ENCODE data around the gene ACE.

Gene ACE

DNA sequence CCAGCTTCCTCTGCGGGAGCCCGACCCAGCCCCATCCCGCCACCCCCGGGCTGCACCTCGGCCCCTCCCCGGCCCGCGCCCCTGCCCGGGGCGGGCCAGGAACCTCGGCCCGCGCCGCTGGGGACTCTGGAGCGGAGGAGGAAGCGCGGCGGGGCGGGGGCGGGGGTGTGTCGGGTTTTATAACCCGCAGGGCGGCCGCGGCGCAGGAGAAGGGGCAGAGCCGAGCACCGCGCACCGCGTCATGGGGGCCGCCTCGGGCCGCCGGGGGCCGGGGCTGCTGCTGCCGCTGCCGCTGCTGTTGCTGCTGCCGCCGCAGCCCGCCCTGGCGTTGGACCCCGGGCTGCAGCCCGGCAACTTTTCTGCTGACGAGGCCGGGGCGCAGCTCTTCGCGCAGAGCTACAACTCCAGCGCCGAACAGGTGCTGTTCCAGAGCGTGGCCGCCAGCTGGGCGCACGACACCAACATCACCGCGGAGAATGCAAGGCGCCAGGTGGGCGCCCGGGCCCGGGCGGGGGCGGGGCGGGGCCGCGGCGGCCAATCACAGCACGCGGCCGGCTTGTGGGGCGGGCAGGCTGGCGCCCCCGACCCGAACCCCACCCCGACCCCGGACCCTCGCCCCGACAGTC is at the start of gene ACE:
ACE (plus strand) TSS at position 208 of the 626 bp plus-strand sequence; CDS start at position 242, 34 bp downstream.
- peak; percentile 52 for DNase-seq

DNA sequence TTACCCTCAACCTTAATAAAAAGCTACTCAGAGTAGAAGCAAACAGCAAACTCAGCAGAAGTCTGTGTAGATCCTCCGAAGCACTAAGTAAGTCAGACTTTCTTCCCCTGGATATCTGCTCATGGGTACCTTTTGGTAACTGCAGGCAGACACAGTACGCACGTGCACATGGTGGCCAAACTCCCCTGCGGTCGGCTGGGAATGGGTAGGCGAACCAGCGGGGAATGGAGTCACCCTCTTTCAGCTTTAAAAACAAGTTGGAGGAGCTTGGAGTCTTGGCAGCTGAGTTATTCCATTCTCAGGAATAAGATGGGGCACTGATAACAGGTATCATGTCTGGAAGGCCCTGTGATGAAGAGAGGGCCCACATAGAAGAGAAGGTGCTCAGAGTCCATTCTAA is 47.1 kb upstream of the ACE start:
- DNase-seq, result no peak

DNA sequence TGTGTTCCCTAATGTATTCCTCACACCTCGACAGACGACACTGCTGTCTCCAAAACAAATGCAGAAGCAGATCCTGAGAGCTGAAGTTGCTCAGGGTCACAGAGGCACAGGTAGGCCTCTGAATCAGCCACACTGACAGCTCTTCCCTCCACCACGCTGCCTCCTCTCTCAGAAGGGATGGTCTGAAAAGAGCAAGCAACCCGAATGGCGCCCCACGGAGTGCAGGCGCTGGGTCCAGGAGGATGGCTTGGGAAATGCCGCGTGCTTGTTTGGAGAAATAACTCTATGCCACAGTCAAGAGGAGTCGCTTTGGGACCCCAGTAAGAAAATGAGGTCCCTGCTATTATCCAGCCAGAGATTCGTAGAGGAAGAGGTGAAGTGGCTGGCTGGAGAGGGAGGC is 46.6 kb upstream of the ACE start:
- no peak for DNase-seq

DNA sequence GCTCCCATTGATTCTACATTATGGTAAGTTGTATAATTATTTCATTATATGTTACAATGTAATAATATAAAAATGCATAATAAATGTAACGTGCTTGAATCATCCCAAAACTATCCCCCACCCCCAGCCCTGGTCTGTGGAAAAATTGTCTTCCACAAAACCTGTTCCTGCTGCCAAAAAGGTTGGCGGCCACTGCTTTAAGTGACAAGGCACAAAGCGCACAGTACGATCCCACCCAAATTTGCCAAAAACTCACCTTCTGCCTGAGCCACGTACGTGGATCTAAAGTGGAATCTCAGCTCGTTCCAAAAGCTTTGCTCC is 45.3 kb upstream of the ACE start:
- no peak for DNase-seq

DNA sequence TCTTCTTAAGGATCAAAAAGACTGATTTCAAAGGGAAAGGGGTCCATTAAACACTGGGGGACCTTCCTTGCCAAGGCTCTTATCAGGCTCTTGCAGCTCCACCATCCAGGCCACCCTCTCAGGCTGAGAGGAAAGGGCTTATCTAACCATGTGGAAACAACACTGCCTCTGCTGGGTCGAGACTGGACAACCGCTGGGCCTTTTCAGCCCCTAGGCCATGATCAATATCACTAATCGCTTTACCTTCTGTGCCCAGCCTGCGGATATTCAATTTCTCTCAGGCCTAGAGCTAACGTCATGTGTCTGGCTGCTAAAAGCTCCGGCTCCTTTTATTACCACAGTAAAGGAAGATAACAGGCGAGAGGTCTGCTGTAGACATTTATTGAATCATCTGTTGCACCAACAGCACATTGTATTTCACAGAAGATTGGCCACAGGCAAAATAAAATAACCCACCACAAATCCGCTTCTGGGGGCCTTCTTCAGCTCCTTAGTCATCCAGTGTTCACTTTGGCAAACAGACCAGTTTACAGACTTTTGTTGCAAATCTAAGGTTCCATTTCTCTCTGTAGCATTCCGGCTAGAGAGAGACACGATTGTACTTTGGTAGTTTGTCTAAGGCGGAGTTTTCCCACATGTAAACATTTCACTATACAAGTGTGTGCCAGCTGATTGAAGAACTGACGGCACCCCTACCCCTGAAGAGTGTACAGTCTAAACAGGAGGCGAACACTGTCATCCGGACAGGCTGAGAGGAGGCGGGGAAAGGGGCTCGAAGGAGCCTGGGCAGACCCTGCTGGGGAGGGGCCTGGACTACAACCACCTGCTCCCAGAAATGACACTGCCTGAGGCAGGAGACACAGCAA is 44.7 kb upstream of the ACE start:
- DNase-seq, result no peak

DNA sequence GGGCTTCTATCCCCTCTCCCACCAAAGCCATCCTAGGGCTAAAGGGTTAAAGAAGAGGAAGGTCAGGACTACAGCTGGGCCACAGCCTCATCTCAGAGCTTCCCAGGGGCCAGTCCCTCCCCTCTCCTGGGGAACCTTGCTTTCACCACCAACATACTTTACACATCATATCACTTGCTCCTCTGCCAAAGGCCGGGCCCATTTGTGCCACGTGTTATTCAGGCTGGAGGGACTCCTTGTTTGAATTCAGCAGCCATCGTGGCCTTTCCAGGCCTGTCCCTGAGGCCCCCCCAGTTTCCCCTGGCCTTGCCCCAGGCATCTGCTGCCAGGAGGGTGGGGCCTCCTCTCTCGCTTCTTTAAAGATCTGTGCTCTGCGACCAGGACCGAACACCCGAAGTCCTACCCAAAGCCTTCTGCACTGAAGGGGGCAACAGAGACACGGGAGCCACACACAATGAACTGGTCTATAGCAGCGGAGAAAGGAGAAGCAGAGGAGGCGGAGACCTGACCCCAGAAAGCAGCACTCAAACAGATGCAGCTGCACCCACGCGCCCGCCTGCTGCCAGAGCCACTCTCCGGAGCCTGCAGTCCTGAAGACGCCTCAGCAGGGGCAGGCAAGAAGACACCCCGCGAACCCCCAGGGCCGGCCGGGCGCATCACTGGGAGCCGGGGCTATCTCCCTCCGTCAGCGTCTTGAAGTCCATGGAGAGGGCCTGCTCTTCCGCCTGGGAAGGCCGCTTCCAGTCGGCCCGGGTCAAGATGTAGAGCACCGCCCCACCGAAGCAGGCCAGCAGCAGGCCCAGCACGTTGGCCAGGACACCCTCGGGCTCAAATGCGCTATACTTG is 42.9 kb upstream of the ACE start:
- DNase-seq, result no peak

DNA sequence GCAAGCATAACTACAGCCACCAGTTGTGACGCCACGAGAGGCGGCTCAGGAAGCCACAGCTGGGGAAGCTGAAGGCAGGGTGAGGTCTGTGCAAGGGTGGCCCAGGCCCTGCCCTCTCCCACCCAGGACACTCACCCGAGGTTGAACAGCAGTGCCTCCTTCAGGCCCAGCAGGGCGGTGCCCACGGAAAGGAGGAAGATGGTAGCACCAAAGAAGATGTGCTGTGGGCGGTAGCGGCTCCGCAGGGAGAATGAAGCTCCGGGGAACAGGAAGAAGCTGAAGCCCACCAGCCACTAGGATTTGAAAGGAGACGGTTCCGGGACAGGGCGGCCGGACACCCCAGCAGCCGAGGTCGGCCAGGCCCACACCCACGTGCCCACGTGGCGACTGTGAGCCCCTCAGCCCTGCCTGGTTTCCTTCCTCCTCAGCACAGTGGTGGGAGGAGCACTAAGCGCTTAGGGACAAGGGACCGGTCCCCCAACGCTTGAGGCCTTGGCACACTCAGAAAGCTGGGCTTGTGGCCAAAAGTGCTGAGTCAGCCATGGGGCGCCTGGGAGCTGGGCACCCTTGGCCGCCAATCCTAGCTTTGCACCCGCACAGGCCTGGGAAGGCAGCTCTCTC is 41.8 kb upstream of the ACE start:
- DNase-seq, result peak; percentile 61

DNA sequence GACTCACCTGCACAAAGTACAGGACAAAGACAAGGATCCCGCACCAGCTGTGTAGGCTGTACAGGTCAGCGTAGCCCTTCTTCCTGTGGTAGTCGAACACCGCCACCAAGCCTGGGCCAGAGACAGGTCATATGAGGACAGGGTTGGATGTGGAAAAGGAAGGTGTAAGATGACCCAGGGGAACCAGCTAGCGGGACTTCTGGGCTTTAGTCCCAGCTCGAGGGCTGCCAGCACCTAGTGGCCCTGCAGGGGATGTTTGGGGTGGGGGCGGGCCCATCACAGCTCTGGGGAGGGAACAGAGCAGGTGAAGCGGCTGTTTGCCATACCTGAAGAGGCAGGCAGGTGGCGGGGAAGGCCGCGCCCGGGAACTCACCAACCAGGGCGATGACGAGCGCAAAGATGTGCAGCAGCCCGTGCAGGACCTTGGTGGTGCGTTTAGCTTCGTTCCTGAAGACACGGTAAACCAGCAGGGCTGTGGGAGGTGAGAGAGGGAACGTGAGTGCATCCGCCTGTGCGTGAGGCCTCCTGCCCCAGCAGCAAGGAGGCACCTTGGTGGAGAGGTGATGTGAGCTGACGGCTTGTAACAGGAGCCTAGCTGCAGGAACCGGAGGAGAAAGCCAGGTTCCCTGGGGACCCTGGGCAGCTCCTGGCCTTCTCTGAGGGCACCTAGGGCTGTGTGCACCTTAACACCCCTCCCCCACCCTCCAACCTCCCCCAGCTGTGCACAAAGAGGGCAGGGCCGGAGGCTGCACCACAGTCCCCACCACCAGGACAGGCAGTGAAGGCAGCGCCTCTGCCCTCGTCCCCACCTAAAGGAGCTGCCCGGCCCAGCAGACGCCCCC is 41.0 kb upstream of the ACE start:
- DNase-seq, result no peak

DNA sequence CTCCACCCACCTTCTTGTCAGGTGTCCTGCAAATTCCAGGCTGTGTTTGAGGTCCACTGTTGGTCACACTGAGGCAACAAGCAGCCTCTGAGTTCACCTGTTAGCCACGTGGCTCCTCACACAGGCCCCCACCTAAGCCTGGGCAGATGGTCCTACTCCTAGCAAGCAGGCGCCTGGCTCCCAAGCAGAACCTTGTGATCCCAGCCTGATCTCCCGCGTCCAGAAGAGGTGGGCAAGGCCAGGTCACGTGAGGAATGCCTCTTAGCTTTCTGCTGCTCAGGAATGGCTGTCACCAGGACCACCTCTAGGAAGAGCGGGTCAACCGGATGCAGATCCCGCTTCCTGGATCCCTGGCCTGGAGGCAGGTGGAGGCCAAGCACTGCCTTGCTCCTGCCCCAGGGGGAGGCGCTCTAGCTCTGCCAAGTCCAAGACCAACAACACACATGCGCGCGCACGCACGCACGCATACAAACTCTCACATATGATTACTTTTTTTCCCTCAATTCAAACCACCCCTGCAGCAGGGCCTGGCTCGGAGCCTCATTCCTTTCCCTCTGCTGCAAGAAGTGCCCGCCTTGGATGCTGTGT is 40.2 kb upstream of the ACE start:
- no peak for DNase-seq

DNA sequence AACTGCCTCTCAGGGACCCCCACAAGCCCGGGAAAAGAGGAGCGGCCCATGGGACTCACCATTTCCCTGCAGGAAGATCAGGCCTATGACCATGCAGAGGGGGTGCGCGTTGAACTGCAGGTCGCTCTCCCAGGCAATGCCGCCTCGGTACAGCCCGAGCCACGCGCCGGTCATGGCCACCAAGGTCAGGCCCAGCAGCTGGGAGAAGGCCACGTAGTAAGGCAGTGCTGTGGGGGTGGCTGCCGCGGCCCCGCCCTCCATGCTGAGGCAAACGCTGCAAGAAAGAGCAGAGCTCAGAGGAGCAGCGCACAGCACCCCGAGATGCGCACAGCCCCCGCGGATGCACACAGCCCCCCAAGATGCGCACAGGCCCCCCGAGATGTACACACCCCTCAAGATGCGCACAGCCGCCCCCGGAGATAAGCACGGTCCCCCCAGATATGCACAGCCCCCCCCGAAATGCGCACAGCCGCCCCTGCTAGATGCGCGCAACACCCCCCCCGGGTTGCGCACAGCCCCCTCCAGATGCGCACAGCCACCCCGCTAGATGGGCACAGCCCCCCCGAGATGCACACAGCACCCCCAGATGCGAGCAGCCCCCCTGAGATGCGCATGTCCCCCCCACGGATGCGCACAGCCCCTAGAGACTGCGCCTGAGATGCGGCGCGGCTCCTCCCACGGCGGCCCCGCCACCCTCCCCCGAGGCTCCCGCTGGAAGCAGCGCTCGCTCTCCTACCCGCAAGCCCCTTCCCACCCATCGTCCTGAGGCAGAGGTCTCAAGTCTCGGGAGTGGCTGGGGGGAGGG is 39.4 kb upstream of the ACE start:
- no peak for DNase-seq

DNA sequence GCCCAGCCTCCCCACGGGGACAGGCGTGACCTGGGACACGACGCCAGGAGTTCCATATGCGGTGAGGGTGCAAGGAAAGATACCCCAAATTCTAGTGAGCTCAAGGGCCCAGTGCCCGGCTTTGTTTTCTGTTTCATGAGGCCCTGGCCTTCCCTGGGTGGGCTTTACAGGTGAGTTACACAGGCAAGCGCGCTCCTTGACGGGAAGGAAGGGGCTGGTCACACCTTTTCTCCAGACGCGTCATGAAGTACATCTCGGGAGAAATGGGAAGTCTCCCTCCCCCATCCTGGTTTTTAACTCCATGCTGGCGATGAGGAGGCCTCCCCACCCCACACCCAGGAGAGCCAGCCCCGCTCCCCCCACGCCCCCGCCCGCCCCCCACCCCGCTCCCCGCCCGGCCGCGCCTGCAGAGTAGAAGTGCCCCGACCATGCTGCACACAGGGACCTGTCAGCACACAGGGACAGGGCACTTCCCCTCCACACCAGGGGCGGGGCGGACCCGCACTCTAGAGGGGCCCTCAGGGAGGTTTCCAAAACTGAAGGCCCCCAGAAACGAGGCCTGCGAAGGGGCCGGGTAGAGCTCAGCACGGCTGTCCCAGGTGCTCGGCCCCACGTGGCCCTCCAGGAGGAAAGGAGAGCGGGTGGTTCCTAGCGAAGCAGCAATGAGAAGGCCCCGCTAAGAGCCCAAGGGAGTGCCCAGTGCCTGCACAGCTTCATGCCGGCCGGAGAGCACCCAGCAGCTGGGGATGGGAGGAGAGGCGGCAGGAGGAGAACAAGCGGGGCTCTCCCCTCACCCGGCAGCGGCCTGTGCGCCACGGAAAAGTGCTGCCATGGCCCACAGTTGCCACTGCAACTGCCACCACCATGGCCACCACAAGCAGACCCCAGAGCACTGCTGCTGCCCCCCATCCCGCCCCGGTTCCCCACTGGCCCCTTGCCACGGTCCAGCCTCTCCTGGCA is 38.5 kb upstream of the ACE start:
- DNase-seq, result no peak

DNA sequence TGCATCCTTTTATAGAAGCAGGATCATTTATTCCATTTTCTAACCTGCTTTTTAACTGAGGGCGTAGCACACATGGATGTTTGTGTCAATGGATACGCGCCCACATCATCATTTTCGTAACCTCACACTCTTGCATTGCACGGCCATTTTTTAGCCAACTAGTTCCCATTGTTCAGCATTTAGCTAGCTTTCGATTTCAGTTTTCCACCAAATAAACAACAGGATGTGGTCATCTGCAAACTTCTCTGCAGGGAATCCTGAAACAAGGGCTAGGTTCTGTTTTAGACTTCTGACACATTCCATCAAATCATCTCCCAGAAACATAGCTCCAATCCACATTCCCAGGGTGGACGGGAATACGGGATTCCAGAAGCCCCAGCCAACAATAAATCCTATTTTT is 37.2 kb upstream of the ACE start:
- DNase-seq, result peak; percentile 66

DNA sequence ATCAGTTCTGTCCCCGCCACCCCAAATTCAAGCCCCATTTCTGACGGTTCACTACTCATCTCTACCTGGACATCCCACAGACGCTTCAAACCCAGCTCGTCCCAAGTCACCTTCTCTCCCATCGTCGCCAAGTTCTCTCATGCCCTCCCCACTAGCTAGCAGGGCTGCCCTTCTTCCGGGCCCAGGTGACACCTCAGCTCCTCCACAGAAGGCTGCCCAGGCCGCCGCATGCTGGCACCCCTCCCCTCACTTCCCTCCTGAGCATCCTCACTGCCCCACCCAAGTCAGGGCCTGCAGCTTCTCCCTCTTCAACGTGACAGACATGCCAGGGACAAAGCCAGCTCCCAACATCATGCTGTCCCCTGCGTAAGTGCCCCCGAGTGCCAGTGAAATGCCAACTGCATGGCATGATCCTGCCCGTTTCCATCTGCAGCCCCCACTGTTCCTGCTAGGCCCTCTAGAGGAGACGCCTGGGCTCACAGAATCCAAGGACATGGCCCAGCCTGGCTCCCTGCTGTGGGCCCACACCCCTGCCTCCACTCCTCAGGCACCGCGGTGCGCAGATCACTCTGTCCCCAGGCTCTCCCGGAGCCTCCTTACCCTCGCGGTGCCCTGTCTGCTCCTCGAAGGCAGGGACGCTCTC is 36.6 kb upstream of the ACE start:
- peak; percentile 54 for DNase-seq

DNA sequence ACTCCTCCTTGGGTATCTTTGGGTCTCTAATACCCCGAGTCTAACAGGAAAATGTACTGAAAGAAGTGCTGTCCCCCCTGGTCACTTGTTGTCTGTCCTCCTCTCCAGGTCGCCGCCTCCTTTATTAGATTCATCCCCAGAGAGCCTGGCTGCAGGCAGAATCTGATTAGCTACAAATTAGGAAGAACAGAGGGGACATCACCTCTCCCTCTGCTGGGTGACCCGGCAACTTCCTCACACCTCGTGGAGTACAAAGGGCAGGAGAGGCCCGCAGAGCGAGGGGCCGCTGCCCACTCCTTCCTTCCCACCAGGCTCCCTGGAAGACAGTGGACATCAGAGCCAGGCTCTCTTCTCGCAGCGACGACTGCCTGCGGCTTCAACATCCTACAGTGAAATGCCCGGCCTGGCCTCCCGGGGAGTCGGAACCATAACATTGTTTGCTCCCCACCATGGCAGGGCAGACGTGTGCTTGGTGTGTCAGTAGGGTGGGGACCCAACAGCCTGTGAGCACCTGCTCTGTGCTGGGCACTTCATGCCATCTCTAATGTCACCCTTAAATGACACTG is 36.0 kb upstream of the ACE start:
- no peak for DNase-seq

DNA sequence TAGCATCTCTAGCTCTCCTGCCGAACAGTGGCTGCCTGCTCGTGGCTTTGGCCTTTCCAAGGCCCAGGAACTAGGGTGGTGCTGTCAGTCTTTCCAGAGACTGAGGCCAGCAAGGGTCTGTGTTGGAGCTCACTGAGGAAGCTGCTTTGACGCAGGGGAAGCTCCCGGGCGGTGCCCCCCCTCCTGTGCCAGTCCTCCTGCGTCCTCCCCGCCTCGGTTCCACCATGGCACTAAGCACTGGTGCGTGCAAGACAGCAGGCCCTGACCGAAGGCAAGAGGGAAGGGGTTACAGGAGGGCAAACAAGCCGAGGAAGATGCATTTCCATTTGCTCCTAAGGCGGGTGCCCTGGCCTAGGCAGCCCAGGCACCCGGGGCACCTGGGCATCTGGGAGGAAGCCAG is 35.2 kb upstream of the ACE start:
- DNase-seq, result no peak

DNA sequence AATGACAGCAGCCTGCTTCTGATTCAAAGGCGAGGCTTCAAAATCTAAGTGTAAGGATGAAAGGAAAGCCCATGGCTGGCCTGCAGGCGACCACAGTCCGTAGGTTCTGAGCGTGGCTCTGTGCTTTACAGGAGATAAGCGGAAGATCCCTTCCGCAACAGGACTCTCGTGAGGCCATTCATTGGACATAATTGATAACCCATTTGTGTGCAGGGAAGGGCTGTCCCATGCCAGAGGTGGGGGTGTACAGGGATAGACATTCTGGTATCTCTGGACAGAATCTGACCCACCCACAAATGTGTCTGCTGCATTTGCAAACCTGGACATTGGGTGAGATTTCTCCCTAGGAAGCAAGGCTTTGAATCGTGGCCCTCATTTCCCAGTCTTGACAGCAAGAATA is 34.8 kb upstream of the ACE start:
- DNase-seq, result no peak

DNA sequence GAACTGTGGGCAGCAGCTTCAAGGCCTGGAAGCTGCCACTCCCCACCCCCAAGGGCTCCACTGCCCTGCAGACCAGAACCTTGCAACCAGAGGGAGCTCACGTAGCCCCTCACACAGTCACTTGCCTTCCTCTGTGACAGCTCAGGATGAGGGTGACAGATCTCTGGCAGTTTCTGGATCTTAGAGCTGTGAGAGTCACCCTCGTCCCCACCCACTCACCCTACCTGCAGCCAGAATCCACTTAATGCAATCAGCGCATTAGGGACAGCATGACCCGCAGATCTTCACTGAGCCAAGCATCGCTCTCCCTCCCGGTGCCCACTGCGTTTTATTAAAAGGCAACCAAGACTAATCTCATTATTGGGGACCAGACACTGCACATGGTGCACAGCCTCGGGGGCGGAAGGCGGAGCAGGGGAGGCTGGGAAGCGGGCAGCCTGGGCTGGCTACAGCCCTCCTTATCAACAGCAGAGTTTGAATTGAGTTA is 34.3 kb upstream of the ACE start:
- DNase-seq, result no peak

DNA sequence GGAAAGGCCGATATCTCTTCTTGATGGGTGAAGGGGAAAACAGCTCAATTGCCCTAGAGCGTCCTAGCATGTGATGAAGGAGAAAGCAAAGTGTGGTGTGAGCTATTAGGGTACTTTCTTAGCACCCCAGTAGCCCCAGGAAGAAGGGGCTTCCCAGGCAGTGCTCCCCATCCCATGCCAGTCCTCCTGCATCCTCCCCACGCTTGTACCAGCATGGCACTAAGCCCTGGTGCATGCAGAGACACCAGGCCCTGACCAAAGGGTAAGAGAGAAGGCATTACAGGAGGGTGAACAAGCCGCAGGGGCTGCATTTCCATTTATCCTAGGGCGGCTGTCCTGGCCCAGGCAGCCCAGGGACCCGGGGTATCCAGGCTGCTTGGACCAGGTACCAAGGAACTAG is 33.8 kb upstream of the ACE start:
- no peak for DNase-seq

DNA sequence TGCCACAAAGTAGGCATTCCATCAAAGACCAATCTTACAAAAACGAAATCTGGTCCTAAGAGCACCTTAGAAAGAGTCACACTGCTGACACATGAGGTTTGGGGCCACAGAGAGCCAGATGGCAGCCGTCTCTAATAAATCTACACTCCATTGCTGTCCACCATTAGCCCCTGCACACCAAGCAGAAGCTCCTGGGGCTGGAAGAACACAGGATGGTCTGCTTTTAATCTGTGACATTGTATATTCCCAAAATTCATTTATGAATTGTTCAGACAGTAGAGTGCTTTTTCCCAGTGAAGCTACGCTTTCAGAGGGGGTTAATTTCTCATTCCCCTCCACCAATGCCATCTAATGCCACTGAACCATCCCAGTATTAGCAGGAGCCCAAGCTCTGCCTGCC is 32.4 kb upstream of the ACE start:
- no peak for DNase-seq

All from CD4-positive, alpha-beta T cell treated with Interleukin-21 for 1 hour (primary cell).